Right lobe of liver (tissue), 6 donors: ENCODE results near the gene MCRS1. TPM values are rescaled to one million over a fixed set of nuclear protein-coding genes. Genes with fewer than 3 reads are reported as not detected.
A peak's percentile ranks its signal among the peaks of the same experiment; 100 is the strongest.
"Not testable (repeated sequence)": the region's sequence is repeated elsewhere in the genome, so short reads cannot be mapped to it uniquely, and the experiment has no call there.

Experiments used
- ATAC-seq, 4 donors: fragments of 200-7000 bp; cut with Tn5 transposase; one replicate each; pipeline ENCODE4 v1.9.1; 2020; ENCODE audit warnings: mild to moderate bottlenecking in 4 of 4, moderate library complexity in 4 of 4
- DNase-seq, 3 donors: peaks; one replicate each; pipeline ENCODE4 v3.0.0-alpha.2; 2020
- H3K27ac ChIP-seq, 3 donors: fragments of 200-600 bp; one replicate each; pipeline ENCODE4 v1.8.0; 2022
- H3K27me3 ChIP-seq, 2 donors: fragments of 200-600 bp; one replicate each; pipeline ENCODE4 v1.8.0; 2022
- H3K36me3 ChIP-seq, 4 donors: fragments of 200-600 bp; sonication (generic) in 1 of 4; one replicate each; pipeline versions ENCODE4 v1.5.1 to v1.8.0; 2017 to 2022; ENCODE audit warnings: control low read depth in 1 of 4
- H3K4me1 ChIP-seq, 4 donors: fragments of 200-600 bp; sonication (generic) in 1 of 4; one replicate each; pipeline versions ENCODE4 v1.5.1 to v1.8.0; 2017 to 2022; ENCODE audit warnings: control low read depth in 1 of 4
- H3K4me3 ChIP-seq, 3 donors: fragments of 200-600 bp; one replicate each; pipeline ENCODE4 v1.8.0; 2022
- H3K9me3 ChIP-seq, 4 donors: fragments of 200-600 bp; sonication (generic) in 1 of 4; one replicate each; pipeline versions ENCODE4 v1.5.1 to v1.8.0; 2017 to 2022; ENCODE audit warnings: control low read depth in 1 of 4
- POLR2A ChIP-seq: fragments of 450-650 bp; IDR thresholded peaks from one replicate; pipeline ENCODE4 v1.6.1; 2017; ENCODE audit warnings: antibody characterized with exemption, mild to moderate bottlenecking
- WGBS: methylation state at CpG from one replicate; pipeline ENCODE4 v1.1.6; 2018; ENCODE audit warnings: low coverage, low lambda C conversion rate; ENCODE audit not compliant: insufficient coverage; ENCODE audit errors: missing lambda C conversion rate; 5-methylcytosine and 5-hydroxymethylcytosine counted together
- intact Hi-C, 2 donors: fragments of 100-400 bp; cut with DNase I; formaldehyde crosslinking; loops; one replicate each; pipeline versions ENCODE4 v1.11.2 to v1.14.1; 2022
- total RNA-seq, 6 experiments: library from RNA; depleted of rRNA in 2 of 6; stranded (reverse); fragments of >200 nt in 2 of 6; fragmentation: NEBNext Ultra II Directional in 3 of 6; extraction: Animal tissue kit (Norgen Biotek cat#: 25700) in 3 of 6; gene quantifications; one replicate each; pipeline versions ENCODE4 v1.1.0 to v1.2.4, GENCODE V29; 2016 to 2023
- TF ChIP-seq, protein P1 (sequence below), 4 donors: fragments of 200-600 bp in 3 of 4; fragments of 450-650 bp in 1 of 4; IDR thresholded peaks; one replicate each; pipeline versions ENCODE4 v1.5.1 to v1.8.0; 2016 to 2022; ENCODE audit warnings: antibody characterized with exemption in 4 of 4, mild to moderate bottlenecking in 2 of 4
- donor health status: DM: no; HTN: yes; CAD: no.
- donor health status: DM: no; HTN: no; CAD: no.
- donor health status: DM: no; HTN: no; CAD: no.
- donor health status: DM: no; HTN: yes; CAD: no.
- donor health status: DM: no; HTN: yes; CAD: no.

The MCRS1 gene
- total RNA-seq, 6 experiments from 2014 or later: 16.0 to 23.0 (median 20.4) TPM

DNA sequence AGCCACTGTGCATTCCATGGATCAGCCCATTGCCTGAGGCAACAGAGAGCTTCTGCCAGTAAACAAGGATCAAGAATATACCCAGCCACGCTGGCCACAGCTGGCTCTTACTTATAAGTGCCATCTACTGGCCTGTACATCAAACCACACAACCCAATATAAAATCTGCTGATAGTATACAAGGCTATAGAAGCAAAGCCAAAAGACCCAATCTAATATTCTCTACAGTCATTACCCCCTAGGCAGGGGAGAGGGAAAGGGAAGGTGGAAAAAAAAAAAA is 41.9 kb upstream of the MCRS1 start:
- 80% methylated on average over 1 of the region's 1 CpG for WGBS
- intact Hi-C loops: no loop called here

DNA sequence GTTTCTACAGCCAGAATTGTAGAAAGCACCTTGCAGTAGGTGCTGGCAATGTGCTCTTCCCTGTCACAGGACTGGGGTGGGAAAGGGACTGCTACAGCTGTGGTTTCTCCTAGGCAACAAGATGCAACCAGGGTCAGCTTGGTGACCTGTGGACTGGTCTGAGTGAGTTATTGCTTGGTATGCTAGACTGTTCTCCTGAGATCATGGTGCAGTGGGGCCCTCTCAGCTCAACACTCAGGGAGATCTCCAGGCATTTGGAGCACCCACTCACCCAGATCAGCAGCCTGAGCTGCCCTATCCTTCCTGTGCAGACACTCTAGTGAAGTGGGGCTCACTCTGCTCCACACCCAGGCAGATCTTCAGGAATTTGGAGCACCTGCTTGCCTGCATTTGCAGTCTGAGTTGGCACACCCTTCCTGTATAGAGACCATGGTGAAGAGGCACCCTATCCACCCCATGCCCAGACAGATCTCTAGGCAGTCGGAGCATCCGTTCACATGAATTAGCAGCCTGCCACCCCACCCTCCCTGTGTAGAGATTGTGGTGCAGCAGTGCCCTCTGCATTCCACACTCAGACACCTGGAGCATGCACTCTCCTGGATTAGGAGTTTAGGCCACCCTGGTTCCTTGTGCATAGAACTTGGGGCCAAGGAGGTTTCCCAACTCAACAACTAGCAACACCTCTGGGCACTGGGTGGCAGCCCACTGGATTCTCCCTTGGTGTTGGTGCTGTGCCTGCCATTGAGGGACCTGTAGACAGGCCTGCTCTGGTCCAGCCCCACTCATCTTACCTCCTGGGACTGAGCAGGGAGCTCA is 41.3 kb upstream of the MCRS1 start:
- no peak overlapping the region for H3K27ac ChIP-seq
- H3K36me3 ChIP-seq: no peaks in the 10 kb centered on the region
- WGBS: no CpG with 5 or more reads among the region's 2 CpGs
- no peaks in the 10 kb centered on the region for H3K9me3 ChIP-seq
- DNase-seq: no peak
- peak in 1 of 4 donors; percentile 13 for ATAC-seq
- TF ChIP-seq POLR2A: no peak
- TF ChIP-seq, protein P1, sequence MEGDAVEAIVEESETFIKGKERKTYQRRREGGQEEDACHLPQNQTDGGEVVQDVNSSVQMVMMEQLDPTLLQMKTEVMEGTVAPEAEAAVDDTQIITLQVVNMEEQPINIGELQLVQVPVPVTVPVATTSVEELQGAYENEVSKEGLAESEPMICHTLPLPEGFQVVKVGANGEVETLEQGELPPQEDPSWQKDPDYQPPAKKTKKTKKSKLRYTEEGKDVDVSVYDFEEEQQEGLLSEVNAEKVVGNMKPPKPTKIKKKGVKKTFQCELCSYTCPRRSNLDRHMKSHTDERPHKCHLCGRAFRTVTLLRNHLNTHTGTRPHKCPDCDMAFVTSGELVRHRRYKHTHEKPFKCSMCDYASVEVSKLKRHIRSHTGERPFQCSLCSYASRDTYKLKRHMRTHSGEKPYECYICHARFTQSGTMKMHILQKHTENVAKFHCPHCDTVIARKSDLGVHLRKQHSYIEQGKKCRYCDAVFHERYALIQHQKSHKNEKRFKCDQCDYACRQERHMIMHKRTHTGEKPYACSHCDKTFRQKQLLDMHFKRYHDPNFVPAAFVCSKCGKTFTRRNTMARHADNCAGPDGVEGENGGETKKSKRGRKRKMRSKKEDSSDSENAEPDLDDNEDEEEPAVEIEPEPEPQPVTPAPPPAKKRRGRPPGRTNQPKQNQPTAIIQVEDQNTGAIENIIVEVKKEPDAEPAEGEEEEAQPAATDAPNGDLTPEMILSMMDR (IDR thresholded peaks at IDR 0.05): no peak
- H3K4me1 ChIP-seq: peaks cover 0 to 8% (median 2%) of the 10 kb centered on the region in 4 donors
- no peak overlapping the region for H3K4me3 ChIP-seq
- intact Hi-C loops: no loop called here
- no peaks in the 10 kb centered on the region for H3K27me3 ChIP-seq

More for the DNA sequence above, 41.9 kb upstream of the MCRS1 start:
- H3K36me3 ChIP-seq: no peaks in the 10 kb centered on the region
- TF ChIP-seq, protein P1 (IDR thresholded peaks at IDR 0.05): no peak
- no peak for TF ChIP-seq POLR2A
- ATAC-seq (no peak), DNase-seq (no peak)
- no peak overlapping the region for H3K27ac ChIP-seq
- no peaks in the 10 kb centered on the region for H3K9me3 ChIP-seq
- H3K4me1 ChIP-seq: peaks cover 0 to 8% (median 2%) of the 10 kb centered on the region in 4 donors
- no peaks in the 10 kb centered on the region for H3K27me3 ChIP-seq
- no peak overlapping the region for H3K4me3 ChIP-seq

DNA sequence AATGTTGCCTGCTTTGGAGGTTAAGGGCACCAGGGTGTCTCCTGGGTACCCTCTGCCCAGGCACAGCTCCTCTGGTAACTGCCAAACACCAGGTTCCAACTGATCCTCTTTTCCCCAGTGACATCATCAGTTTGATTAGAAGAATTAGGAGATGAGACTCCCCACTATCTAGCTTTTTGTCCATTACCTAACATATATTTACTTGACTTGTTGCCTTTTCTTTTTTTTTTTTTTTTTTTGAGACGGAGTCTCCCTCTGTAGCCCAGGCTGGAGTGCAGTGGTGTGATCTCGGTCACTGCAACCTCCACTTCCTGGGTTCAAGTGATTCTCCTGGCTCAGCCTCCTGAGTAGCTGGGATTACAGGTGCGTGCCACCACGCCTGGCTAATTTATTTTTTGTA is 37.6 kb upstream of the MCRS1 start, which contains the start of gene FAM186B:
Gene FAM186B (minus strand): TSS at position 101 of the 400 bp plus-strand sequence. CDS start 162 bp downstream, outside the sequence.
- ATAC-seq, DNase-seq, intact Hi-C loops, H3K36me3 ChIP-seq, H3K9me3 ChIP-seq, H3K4me3 ChIP-seq, H3K4me1 ChIP-seq, H3K27ac ChIP-seq, H3K27me3 ChIP-seq: not testable (repeated sequence)
- 96% methylated on average over 4 of the region's 4 CpGs for WGBS

DNA sequence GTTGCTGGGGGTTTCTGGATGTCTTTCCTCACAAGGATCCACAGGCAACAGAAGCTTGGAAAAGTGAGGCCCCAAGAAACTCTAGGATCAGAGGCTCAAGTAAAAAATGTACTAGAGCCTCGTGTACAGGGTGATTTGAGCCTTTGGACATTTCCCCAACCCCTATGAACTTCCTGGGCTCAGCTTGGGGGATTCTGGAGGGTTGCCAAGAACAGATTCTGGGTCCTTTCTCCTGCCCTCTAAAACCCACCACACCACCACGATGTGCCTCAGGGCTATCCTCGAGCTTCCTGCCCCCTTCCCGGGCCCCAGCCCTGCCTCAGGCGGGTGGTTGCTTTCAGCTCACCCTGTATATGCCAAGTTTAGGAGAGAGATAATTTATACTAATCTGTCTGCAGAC is 36.9 kb upstream of the MCRS1 start:
- DNase-seq (no peak), ATAC-seq (no peak)
- TF ChIP-seq, protein P1 (IDR thresholded peaks at IDR 0.05): no peak
- no peak for TF ChIP-seq POLR2A
- intact Hi-C loops: no loop called here
- no peak overlapping the region for H3K4me3 ChIP-seq
- H3K4me1 ChIP-seq: no peaks in the 10 kb centered on the region
- H3K27ac ChIP-seq: no peak overlapping the region
- H3K27me3 ChIP-seq: no peaks in the 10 kb centered on the region
- 54% methylated on average over 3 of the region's 5 CpGs for WGBS
- no peaks in the 10 kb centered on the region for H3K36me3 ChIP-seq
- no peaks in the 10 kb centered on the region for H3K9me3 ChIP-seq

DNA sequence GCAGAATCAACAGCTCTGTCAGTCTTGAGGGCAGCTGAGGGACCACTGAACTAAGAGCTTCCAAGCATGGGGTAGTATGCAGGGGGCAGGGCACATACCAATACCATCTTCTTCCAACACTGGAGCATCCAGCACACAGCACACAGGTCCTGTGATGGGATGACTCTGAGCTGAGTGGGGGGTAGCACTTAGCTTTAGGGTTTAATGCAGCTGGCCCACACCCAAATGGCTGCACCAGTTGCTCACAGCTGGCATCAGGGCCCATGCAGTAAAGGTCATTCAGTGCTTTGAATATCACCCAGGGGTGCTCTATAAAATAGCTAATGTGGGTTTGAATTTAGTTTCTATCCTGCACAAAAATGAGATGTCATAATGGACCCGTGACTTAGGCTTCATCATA is 35.8 kb upstream of the MCRS1 start:
- 100% methylated on average over 1 of the region's 1 CpG for WGBS
- intact Hi-C loops: no loop called here

More for the DNA sequence above, 35.8 kb upstream of the MCRS1 start:
- no peaks in the 10 kb centered on the region for H3K27me3 ChIP-seq
- H3K4me1 ChIP-seq: no peaks in the 10 kb centered on the region
- no peak overlapping the region for H3K4me3 ChIP-seq
- no peak overlapping the region for H3K27ac ChIP-seq
- DNase-seq: no peak
- H3K9me3 ChIP-seq: no peaks in the 10 kb centered on the region
- TF ChIP-seq POLR2A: no peak
- TF ChIP-seq, protein P1 (IDR thresholded peaks at IDR 0.05): no peak
- H3K36me3 ChIP-seq: no peaks in the 10 kb centered on the region
- ATAC-seq: no peak
